SHP77 (cell line): ENCODE data around the gene CMTR2.
A peak's percentile ranks its signal among the peaks of the same experiment; 100 is the strongest.
"Not testable (repeated sequence)": the region's sequence is repeated elsewhere in the genome, so short reads cannot be mapped to it uniquely, and the experiment has no call there.

Experiments
- DNase-seq, 2 experiments: peaks; one replicate each; lab custom pipeline; 2025; lab: John Stamatoyannopoulos, UW

The CMTR2 gene

GRCh38 chr16:71288890-71289731, at the start of gene CMTR2:
CMTR2 (minus strand) TSS chr16:71289402; CDS start chr16:71285920, 3,482 bp downstream.
- peak; percentile 96 to 98 for DNase-seq

GRCh38 chr16:71338632-71339031, 49.4 kb upstream of the CMTR2 start:
- no peak for DNase-seq

GRCh38 chr16:71338193-71338592, 49.0 kb upstream of the CMTR2 start:
- peak in 1 of 2 experiments; percentile 18 for DNase-seq

- DNase-seq, result no peak
Measured at GRCh38 chr16:71337631-71338030, 48.4 kb upstream of the CMTR2 start.

GRCh38 chr16:71328151-71328550, 38.9 kb upstream of the CMTR2 start:
- no peak for DNase-seq

- DNase-seq, result no peak
Measured at GRCh38 chr16:71327720-71328119, 38.5 kb upstream of the CMTR2 start.

- no peak for DNase-seq
Measured at GRCh38 chr16:71319999-71320398, 30.8 kb upstream of the CMTR2 start.

- DNase-seq, result no peak
Measured at GRCh38 chr16:71315269-71315668, 26.1 kb upstream of the CMTR2 start.

GRCh38 chr16:71313591-71313990, 24.4 kb upstream of the CMTR2 start:
- not testable (repeated sequence) for DNase-seq

- DNase-seq, result peak; percentile 2 to 17
Measured at GRCh38 chr16:71311553-71312158, 22.5 kb upstream of the CMTR2 start.

- no peak for DNase-seq
Measured at GRCh38 chr16:71303938-71304337, 14.7 kb upstream of the CMTR2 start.

GRCh38 chr16:71297341-71297634, 8.1 kb upstream of the CMTR2 start:
- DNase-seq, result no peak

- DNase-seq, result no peak
Measured at GRCh38 chr16:71296584-71297340, 7.6 kb upstream of the CMTR2 start.

GRCh38 chr16:71295950-71296349, 6.7 kb upstream of the CMTR2 start:
- DNase-seq, result no peak

- DNase-seq, result no peak
Measured at GRCh38 chr16:71293919-71294318, 4.7 kb upstream of the CMTR2 start.

GRCh38 chr16:71292095-71292494, 2.9 kb upstream of the CMTR2 start:
- DNase-seq, result not testable (repeated sequence)

- DNase-seq, result no peak
Measured at GRCh38 chr16:71289732-71290062, 495 bp upstream of the CMTR2 start.

GRCh38 chr16:71288570-71288889, 672 bp downstream of the CMTR2 start:
- DNase-seq, result no peak

- no peak for DNase-seq
Measured at GRCh38 chr16:71287911-71288310, 1.3 kb downstream of the CMTR2 start.

- DNase-seq, result no peak
Measured at GRCh38 chr16:71287454-71287853, 1.7 kb downstream of the CMTR2 start.

GRCh38 chr16:71283612-71284011, 5.6 kb downstream of the CMTR2 start:
- no peak for DNase-seq

GRCh38 chr16:71282943-71283342, 6.3 kb downstream of the CMTR2 start:
- no peak for DNase-seq
